HepG2 (cell line): ENCODE measurements around the gene SDHD. TPM values are rescaled to one million over a fixed set of nuclear protein-coding genes. Genes with fewer than 3 reads are reported as not detected.

Source experiments
- ATAC-seq: fragments of 200-7000 bp; cut with Tn5 transposase; 3 replicates; pipeline ENCODE4 v1.9.1; 2020; ENCODE audit warnings: mild to moderate bottlenecking, moderate library complexity
- BruUV-seq: library from RNA; stranded (reverse); fragments of 400-500 nt; replicated peaks from 2 replicates; lab custom pipeline; 2021; lab: Mats Ljungman, UMichigan
- CTCF ChIA-PET: fragments of 300-600 bp; formaldehyde crosslinking; extraction: SDS; loops from one replicate; lab custom pipeline; 2021; ENCODE audit warnings: low total read pairs, inconsistent platforms, low intra/inter-chr PET ratio; lab: Yijun Ruan, JAX
- POLR2A ChIA-PET: fragments of 350-600 bp; sonication (Branson Sonifier 250); formaldehyde crosslinking; loops from one replicate; lab custom pipeline; 2020; ENCODE audit warnings: antibody characterized with exemption, inconsistent platforms; lab: Yijun Ruan, JAX
- DNase-seq: peaks from one replicate; pipeline ENCODE4 v3.0.0-alpha.2; 2015; ENCODE audit warnings: low spot score
- FAIRE-seq: peaks from 3 replicates; lab custom pipeline; 2011; peaks lifted over from hg19 to GRCh38; lab: Jason Lieb, UNC
- H2AFZ ChIP-seq: one replicate; pipeline ENCODE4 v1.6.1; 2011; ENCODE audit warnings: low read length, inconsistent platforms
- H3K27ac ChIP-seq: fragments of 300-600 bp; 3 replicates; pipeline ENCODE4 v1.8.0; 2011; ENCODE audit warnings: mixed run types, mild to moderate bottlenecking, mixed read lengths, low read length, inconsistent platforms; ENCODE audit not compliant: insufficient read depth; ENCODE audit errors: extremely low read length
- H3K27me3 ChIP-seq, 2 experiments: fragments of 200-600 bp in 1 of 2; 2 replicates in 1 of 2; 3 replicates in 1 of 2; pipeline versions ENCODE4 v1.6.0 to v1.8.0; 2011; ENCODE audit warnings: low read length in 2 of 2, mild to moderate bottlenecking in 2 of 2, moderate library complexity in 2 of 2, inconsistent platforms in 1 of 2; ENCODE audit not compliant: insufficient read depth in 2 of 2, control insufficient read depth in 1 of 2
- H3K36me3 ChIP-seq, 2 experiments: fragments of 200-600 bp in 1 of 2; replicated peaks in 1 of 2; 2 replicates in 1 of 2; 3 replicates in 1 of 2; pipeline versions ENCODE4 v1.5.1 to v1.8.0; 2011; ENCODE audit warnings: low read length in 2 of 2, inconsistent platforms in 1 of 2; ENCODE audit not compliant: insufficient read depth in 2 of 2, control insufficient read depth in 1 of 2
- H3K4me1 ChIP-seq: 2 replicates; pipeline ENCODE4 v1.5.1; 2012; ENCODE audit warnings: low read length, inconsistent platforms; ENCODE audit not compliant: insufficient read depth
- H3K4me2 ChIP-seq: 2 replicates; pipeline ENCODE4 v1.6.0; 2011; ENCODE audit warnings: low read depth, low read length, inconsistent platforms
- H3K4me3 ChIP-seq, 3 experiments: fragments of 200-600 bp in 1 of 3; sonication (generic), shearing (Covaris generic) in 1 of 3; replicated peaks in 1 of 3; 2 replicates each; pipeline ENCODE4 v1.5.1; 2011 to 2016; ENCODE audit warnings: low read length in 3 of 3, inconsistent platforms in 2 of 3, low read depth in 2 of 3, mild to moderate bottlenecking in 2 of 3, control low read depth in 1 of 3, mixed read lengths in 1 of 3; ENCODE audit not compliant: insufficient read depth in 1 of 3
- H3K79me2 ChIP-seq: one replicate; pipeline ENCODE4 v1.6.1; 2011; ENCODE audit warnings: low read length, inconsistent platforms; ENCODE audit not compliant: insufficient read depth
- H3K9ac ChIP-seq: 2 replicates; pipeline ENCODE4 v1.6.0; 2011; ENCODE audit warnings: mild to moderate bottlenecking, low read depth, low read length, inconsistent platforms; ENCODE audit not compliant: insufficient read depth
- H3K9me3 ChIP-seq: 2 replicates; pipeline ENCODE4 v1.5.1; 2012; ENCODE audit warnings: mild to moderate bottlenecking, low read length
- H4K20me1 ChIP-seq: 2 replicates; pipeline ENCODE4 v1.6.0; 2011; ENCODE audit warnings: inconsistent platforms, mild to moderate bottlenecking, low read length, moderate library complexity; ENCODE audit not compliant: insufficient read depth
- BRCA1 ChIP-seq: sonication (generic); formaldehyde crosslinking; IDR thresholded peaks from 2 replicates; pipeline ENCODE4 v1.4.0; 2020; ENCODE audit warnings: missing genetic modification reagents
- KDM5A ChIP-seq: fragments of 200-600 bp; sonication (generic); IDR thresholded peaks from 2 replicates; pipeline ENCODE4 v1.7.0; 2018; ENCODE audit warnings: antibody characterized with exemption, mild to moderate bottlenecking, low read length, borderline replicate concordance
- MAZ ChIP-seq, 2 experiments: sonication (generic) in 1 of 2; formaldehyde crosslinking in 1 of 2; IDR thresholded peaks; 2 replicates each; pipeline versions ENCODE4 v1.5.0 to v1.6.1; 2012 to 2020; ENCODE audit warnings: low read depth in 2 of 2, mild to moderate bottlenecking in 2 of 2, borderline replicate concordance in 1 of 2, improper control_type of control experiment in 1 of 2, low read length in 1 of 2, missing genetic modification reagents in 1 of 2, moderate library complexity in 1 of 2
- SIN3A ChIP-seq: IDR thresholded peaks from 2 replicates; pipeline ENCODE4 v1.6.1; 2011; ENCODE audit warnings: low read depth, mild to moderate bottlenecking, control low read depth, low read length, borderline replicate concordance
- TGIF2 ChIP-seq: IDR thresholded peaks from 2 replicates; pipeline ENCODE4 v1.6.1; 2016; ENCODE audit warnings: control low read depth, missing compliant biosample characterization
- XRCC5 ChIP-seq: fragments of 200-400 bp; formaldehyde crosslinking; optimal IDR thresholded peaks from 2 replicates; pipeline ENCODE3; 2017; ENCODE audit warnings: mild to moderate bottlenecking, low read length
- ZC3H4 ChIP-seq: sonication (generic); formaldehyde crosslinking; IDR thresholded peaks from 2 replicates; pipeline ENCODE4 v1.4.0; 2020; ENCODE audit warnings: missing genetic modification reagents, borderline replicate concordance
- ZNF468 ChIP-seq: sonication (generic); formaldehyde crosslinking; IDR thresholded peaks from 2 replicates; pipeline ENCODE4 v1.8.0; 2022; ENCODE audit warnings: mild to moderate bottlenecking, moderate library complexity, missing genetic modification reagents
- WGBS: methylation state at CpG from one replicate; pipeline ENCODE4 v1.1.6; 2017; ENCODE audit warnings: low lambda C conversion rate; 5-methylcytosine and 5-hydroxymethylcytosine counted together
- in situ Hi-C: cut with HindIII; loops from 2 replicates; pipeline ENCODE4 v1.10.0; 2017; ENCODE audit warnings: low pct_unique_long_range_greater_than_20kb; ENCODE audit not compliant: extremely low pct_ligation_motif_present
- intact Hi-C: fragments of 100-400 bp; cut with micrococcal nuclease; formaldehyde crosslinking; loops from one replicate; pipeline ENCODE4 v1.10.0; 2022; ENCODE audit not compliant: unreplicated experiment
- polyA plus RNA-seq, 8 experiments: library from polyadenylated mRNA; depleted of rRNA in 3 of 8; stranded (reverse) in 7 of 8; unstranded in 1 of 8; fragments of >200 nt; fragmentation: Illumina TruSeq in 4 of 8; extraction: Trizol in 4 of 8; gene quantifications; 2 replicates each; pipeline versions ENCODE4 v1.2.1 to v1.2.3, GENCODE V29; 2011 to 2016; ENCODE audit warnings: low read depth in 4 of 8, missing spikeins in 1 of 8, mixed read lengths in 1 of 8; ENCODE audit not compliant: insufficient read depth in 1 of 8
- total RNA-seq, 5 experiments: library from RNA; depleted of rRNA; stranded (reverse); fragments of >200 nt; fragmentation: Illumina TruSeq; extraction: Trizol; gene quantifications; 2 replicates each; pipeline ENCODE4 v1.2.3, GENCODE V29; 2016; ENCODE audit warnings: low read depth in 1 of 5
- TF ChIP-seq, protein P1 (sequence below): sonication (generic); formaldehyde crosslinking; IDR thresholded peaks from 2 replicates; pipeline ENCODE4 v1.4.0; 2020; ENCODE audit warnings: missing genetic modification reagents, borderline replicate concordance
- TF ChIP-seq, protein P2 (sequence below): sonication (generic); formaldehyde crosslinking; IDR thresholded peaks from 2 replicates; pipeline ENCODE4 v1.8.1; 2023; ENCODE audit warnings: missing genetic modification reagents, inconsistent platforms, borderline replicate concordance
- TF ChIP-seq, protein P3 (sequence below): sonication (generic); formaldehyde crosslinking; IDR thresholded peaks from 2 replicates; pipeline ENCODE4 v1.8.0; 2022; ENCODE audit warnings: missing genetic modification reagents, low read depth, mild to moderate bottlenecking, borderline replicate concordance

SDHD gene
- total and polyA plus RNA-seq, 2 of the 13 experiments (the other 11 are each of a cell fraction or from before 2014, with no cell fraction given): 117 to 123 TPM

DNA sequence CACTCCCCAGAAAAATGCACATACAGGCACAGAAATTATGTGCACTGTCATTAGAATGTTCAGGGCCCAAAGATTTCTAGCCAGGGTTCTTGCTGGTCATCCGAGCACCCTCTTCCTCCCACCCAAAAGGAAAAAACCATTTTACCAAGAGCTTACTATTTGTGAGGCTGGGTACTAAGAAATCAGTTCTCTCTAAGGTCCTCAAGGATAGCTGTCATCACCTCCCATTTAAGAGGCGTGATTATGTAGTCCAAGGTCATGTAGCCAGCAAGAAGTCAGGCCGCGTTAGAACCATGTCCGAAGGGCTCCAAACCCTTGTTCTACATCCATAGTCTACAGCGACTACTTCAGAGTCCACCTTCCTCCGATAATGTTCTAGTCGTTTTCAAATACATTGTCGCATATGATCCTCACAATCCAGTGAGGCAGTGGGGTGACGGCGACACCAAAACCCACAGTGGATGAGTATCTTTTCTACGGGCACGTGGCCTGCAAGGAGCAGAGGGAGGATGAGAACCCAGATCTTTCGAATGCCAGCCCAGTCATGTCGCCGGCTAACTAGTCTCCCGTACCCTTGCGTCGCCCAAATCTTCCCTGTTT is 751 bp upstream of the SDHD start (continued):
- peak; percentile 37; the same call in 1 of the 2 replicates for TF ChIP-seq ZC3H4 (CRISPR knock-in tag)
- peak; percentile 39 for TF ChIP-seq XRCC5
- no peak for TF ChIP-seq SIN3A
- TF ChIP-seq MAZ (IDR thresholded peaks at IDR 0.05; ENCODE audit: borderline replicate concordance, low read depth, low read length): no peak
- TF ChIP-seq MAZ (CRISPR knock-in tag; IDR thresholded peaks at IDR 0.05; ENCODE audit: low read depth): peak; percentile 16; the same call in 1 of the 2 replicates
- TF ChIP-seq TGIF2 (CRISPR knock-in tag): no peak
- TF ChIP-seq, protein P1, sequence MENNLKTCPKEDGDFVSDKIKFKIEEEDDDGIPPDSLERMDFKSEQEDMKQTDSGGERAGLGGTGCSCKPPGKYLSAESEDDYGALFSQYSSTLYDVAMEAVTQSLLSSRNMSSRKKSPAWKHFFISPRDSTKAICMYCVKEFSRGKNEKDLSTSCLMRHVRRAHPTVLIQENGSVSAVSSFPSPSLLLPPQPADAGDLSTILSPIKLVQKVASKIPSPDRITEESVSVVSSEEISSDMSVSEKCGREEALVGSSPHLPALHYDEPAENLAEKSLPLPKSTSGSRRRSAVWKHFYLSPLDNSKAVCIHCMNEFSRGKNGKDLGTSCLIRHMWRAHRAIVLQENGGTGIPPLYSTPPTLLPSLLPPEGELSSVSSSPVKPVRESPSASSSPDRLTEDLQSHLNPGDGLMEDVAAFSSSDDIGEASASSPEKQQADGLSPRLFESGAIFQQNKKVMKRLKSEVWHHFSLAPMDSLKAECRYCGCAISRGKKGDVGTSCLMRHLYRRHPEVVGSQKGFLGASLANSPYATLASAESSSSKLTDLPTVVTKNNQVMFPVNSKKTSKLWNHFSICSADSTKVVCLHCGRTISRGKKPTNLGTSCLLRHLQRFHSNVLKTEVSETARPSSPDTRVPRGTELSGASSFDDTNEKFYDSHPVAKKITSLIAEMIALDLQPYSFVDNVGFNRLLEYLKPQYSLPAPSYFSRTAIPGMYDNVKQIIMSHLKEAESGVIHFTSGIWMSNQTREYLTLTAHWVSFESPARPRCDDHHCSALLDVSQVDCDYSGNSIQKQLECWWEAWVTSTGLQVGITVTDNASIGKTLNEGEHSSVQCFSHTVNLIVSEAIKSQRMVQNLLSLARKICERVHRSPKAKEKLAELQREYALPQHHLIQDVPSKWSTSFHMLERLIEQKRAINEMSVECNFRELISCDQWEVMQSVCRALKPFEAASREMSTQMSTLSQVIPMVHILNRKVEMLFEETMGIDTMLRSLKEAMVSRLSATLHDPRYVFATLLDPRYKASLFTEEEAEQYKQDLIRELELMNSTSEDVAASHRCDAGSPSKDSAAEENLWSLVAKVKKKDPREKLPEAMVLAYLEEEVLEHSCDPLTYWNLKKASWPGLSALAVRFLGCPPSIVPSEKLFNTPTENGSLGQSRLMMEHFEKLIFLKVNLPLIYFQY (CRISPR knock-in tag): 0 out of 2 replicates have a peak, but pooled peaks have one; percentile 14
- TF ChIP-seq ZNF468 (CRISPR knock-in tag): no peak

DNA sequence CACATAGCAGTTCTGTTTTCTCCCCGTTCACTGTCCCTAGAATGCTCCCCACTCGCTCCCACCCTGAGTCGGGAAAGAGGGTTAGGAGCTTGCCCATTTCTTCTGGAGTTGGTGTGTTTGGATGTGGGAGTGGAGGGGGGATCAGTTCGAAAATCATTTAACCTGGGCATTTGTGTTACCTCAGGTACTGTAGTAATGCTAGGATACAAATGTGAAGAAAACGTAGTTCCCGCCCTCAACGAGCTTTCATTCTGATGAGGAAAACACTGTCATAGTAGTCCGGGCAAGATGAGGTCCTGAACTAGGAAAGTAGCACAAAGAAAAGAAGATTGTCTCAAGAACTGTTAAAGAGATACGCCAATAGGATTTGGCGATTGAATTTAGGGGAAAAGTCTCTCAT is 539 bp downstream of the SDHD start:
- intact Hi-C loops: no loop called here
- POLR2A ChIA-PET: interaction anchor here (1.0 to 1.9 kb wide), 8 partner anchors 13 to 216 kb away, joined by 3 to 7 read pairs (median 4); partner anchors contain the start of genes ALG9, NKAPD1 and PIH1D2
- FAIRE-seq: no peak

More for the DNA sequence above, 539 bp downstream of the SDHD start:
- peaks cover 43% of the 10 kb centered on the region for H3K79me2 ChIP-seq
- ATAC-seq (peak; percentile 40), DNase-seq (no peak)
- H3K4me3 ChIP-seq: peak overlapping the region; percentile 92 to 97 (median 97)
- H3K9ac ChIP-seq: peak overlapping the region; percentile 96
- peak overlapping the region; percentile 76 for H3K4me2 ChIP-seq
- H3K9me3 ChIP-seq: no peaks in the 10 kb centered on the region
- peak overlapping the region; percentile 75 for H3K27ac ChIP-seq
- WGBS: 9% methylated on average over 10 of the region's 10 CpGs
- no peaks in the 10 kb centered on the region for H4K20me1 ChIP-seq
- TF ChIP-seq, protein P2, sequence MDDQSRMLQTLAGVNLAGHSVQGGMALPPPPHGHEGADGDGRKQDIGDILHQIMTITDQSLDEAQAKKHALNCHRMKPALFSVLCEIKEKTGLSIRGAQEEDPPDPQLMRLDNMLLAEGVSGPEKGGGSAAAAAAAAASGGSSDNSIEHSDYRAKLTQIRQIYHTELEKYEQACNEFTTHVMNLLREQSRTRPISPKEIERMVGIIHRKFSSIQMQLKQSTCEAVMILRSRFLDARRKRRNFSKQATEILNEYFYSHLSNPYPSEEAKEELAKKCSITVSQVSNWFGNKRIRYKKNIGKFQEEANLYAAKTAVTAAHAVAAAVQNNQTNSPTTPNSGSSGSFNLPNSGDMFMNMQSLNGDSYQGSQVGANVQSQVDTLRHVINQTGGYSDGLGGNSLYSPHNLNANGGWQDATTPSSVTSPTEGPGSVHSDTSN: 0 out of 2 replicates have a peak, but pooled peaks have one; percentile 12
- TF ChIP-seq, protein P3, sequence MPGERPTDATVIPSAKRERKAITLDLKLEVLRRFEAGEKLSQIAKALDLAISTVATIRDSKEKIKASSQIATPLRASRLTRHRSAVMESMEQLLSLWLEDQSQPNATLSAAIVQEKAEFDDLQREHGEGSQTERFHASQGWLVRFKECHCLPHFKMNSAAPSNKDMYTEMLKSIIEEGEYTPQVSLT (CRISPR knock-in tag): no peak
- TF ChIP-seq BRCA1 (CRISPR knock-in tag): 0 out of 2 replicates have a peak, but pooled peaks have one; percentile 11
- peak; percentile 10 for TF ChIP-seq KDM5A
- peaks cover 34% of the 10 kb centered on the region for H3K4me1 ChIP-seq
- TSS peak; percentile 54 for BruUV-seq
- CTCF ChIA-PET: no interaction called here
- H2AFZ ChIP-seq: peak overlapping the region; percentile 56
- in situ Hi-C loops: no loop called here
- peaks cover 7 to 55% of the 10 kb centered on the region in 2 experiments for H3K36me3 ChIP-seq
- no peaks in the 10 kb centered on the region; a peak in 1 of 5 replicates for H3K27me3 ChIP-seq
